HUES6 (cell line): Measurements from ENCODE around the gene NECAB3.
A peak's percentile ranks its signal among the peaks of the same experiment; 100 is the strongest.

Experiments
- H3K27ac ChIP-seq: 2 replicates; pipeline ENCODE4 v1.7.0; 2013; ENCODE audit warnings: low read depth, mild to moderate bottlenecking, low read length, inconsistent platforms
- H3K27me3 ChIP-seq: 2 replicates; pipeline ENCODE4 v1.6.1; 2013; ENCODE audit warnings: low read length; ENCODE audit not compliant: control insufficient read depth, insufficient read depth
- H3K36me3 ChIP-seq: 2 replicates; pipeline ENCODE4 v1.6.1; 2013; ENCODE audit warnings: low read length; ENCODE audit not compliant: control insufficient read depth, insufficient read depth
- H3K4me1 ChIP-seq: 2 replicates; pipeline ENCODE4 v1.6.1; 2013; ENCODE audit warnings: low read length; ENCODE audit not compliant: control insufficient read depth, insufficient read depth
- H3K4me3 ChIP-seq: 2 replicates; pipeline ENCODE4 v1.5.1; 2013; ENCODE audit warnings: low read depth, low read length
- H3K9ac ChIP-seq: one replicate; pipeline ENCODE4 v1.6.1; 2013; ENCODE audit warnings: mild to moderate bottlenecking, low read length
- H3K9me3 ChIP-seq: 2 replicates; pipeline ENCODE4 v1.6.1; 2013; ENCODE audit warnings: low read depth, low read length; ENCODE audit not compliant: control insufficient read depth, insufficient read depth

The NECAB3 gene, protein sequence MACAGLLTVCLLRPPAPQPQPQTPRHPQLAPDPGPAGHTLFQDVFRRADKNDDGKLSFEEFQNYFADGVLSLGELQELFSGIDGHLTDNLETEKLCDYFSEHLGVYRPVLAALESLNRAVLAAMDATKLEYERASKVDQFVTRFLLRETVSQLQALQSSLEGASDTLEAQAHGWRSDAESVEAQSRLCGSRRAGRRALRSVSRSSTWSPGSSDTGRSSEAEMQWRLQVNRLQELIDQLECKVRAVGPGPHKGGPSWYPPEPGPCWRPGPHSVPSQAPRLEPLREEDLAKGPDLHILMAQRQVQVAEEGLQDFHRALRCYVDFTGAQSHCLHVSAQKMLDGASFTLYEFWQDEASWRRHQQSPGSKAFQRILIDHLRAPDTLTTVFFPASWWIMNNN

DNA sequence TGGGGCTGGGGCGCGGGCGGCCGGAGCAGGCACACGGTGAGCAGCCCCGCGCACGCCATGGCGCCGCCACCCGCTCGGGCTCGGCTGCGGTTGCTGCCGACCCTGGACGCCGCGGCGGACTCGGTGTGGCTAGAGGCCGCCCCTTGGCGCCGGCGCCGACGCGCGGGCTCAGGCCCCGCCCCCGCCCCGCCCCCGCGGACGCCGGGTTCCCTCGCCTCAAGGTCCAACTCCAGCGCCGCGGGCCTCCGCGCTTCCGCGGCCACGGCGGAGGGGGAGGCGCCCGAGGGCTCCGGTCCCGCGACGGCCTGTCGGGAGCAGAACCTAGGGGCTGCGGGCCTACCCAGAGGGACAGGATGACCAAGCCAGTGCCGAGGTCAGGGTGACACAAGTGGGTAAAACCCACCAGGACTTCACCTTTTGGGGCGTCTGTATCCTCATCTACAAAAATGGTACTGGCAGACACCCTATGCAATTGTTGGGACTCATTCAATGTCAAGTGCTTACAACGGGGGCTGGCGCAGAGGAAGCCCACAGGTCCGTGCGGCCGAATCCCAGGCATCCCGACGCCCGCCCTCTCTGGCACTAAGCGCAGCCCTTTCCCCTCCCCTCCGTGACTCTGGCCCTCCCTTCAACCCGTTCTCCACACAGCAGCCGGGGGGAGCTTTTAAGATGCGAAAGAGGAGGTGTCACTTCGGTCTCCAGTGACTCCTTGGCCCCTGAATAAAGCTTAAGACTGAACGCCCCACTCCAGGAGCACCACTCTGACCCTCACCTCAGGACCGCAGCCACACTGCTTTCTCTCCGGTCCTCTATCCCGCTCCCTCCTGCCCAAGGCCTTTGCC lies at the start of gene NECAB3:
Gene NECAB3 (minus strand): TSS at position 135 of the 842 bp plus-strand sequence. CDS start 76 bp downstream, at position 59.
- no peaks in the 10 kb centered on the region for H3K27me3 ChIP-seq
- peaks cover 58% of the 10 kb centered on the region for H3K36me3 ChIP-seq
- peak within 1 kb of the TSS; percentile 59; the same call in 1 of the 2 replicates for H3K27ac ChIP-seq
- H3K9me3 ChIP-seq = no peaks in the 10 kb centered on the region
- H3K4me1 ChIP-seq = peaks cover 28% of the 10 kb centered on the region
- H3K9ac ChIP-seq = peak within 1 kb of the TSS; percentile 81
- peak within 1 kb of the TSS; percentile 78 for H3K4me3 ChIP-seq

DNA sequence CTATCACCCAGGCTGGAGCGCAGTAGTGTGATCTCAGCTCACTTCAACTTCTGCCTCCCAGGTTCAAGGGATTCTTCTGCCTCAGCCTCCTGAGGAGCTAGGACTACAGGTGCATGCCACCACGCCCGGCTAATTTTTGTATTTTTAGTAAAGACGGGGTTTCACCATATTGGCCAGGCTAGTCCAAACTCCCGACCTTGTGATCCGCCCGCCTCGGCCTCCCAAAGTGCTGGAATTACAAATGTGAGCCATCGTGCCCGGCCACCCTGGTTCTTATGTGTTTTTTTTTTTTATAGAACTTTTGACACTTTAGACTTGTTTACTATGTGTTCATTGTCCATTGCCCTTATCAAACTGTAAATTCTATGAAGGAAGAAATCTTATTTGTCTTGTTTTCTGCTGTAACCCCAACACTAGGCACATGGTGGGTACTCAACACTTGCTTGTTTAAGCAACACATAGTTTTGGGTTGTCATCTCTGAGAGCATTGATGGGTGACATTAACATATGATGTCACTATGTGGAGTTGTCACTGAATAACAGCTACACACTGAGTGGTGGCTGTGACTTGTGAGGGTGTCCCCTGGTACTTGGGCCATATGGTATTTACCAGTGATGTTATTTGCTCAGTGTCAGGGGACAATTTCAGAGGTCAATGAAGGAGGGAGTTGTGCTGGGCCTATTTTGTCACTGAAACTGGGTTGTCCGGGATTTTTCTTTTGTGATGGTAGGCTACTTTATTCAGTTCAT lies 47.3 kb upstream of the NECAB3 start:
- Histone ChIP-seq H3K27ac (no peak overlapping the region), H3K9me3 (no peaks in the 10 kb centered on the region), H3K27me3 (no peaks in the 10 kb centered on the region), H3K9ac (no peak overlapping the region), H3K4me3 (no peak overlapping the region), H3K4me1 (0 out of 2 replicates have a peak, but pooled peaks cover 3% of the 10 kb centered on the region), H3K36me3 (no peaks in the 10 kb centered on the region)

DNA sequence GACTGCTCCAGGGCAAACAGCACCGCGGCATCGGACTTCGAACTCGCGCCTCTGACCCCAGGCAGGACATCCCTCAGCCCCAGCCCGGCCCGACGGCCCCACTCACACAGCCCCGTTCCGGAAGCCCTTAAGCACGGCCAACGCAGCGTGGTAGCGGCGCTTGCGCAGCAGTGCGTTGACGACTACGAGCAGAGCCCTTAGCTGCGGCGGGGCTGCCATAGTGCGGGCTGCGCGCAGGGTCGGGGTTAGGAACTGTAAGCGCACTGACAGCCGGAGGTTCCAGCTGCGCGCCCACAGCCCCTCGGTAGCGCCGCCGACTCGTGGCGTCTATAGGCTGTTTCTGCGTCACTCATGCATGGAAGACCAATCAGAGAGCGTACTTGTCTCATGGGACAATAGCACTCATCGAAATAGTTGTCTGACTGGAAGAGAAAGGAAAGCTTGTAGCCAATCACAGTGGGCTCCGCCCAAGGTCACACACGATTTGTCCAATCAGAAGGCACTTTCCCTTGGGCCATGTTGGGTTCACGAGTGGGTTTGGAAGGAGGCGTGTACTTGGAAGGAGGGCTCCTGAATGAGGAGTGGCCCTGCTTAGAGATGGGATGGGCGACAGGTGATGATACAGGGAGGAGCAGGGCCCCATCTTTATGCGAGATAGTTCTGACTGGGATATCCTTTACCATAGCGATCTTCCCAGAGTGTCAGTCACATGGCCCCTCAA lies 45.9 kb upstream of the NECAB3 start, which contains the start of gene PXMP4:
Gene PXMP4 (minus strand): TSS at position 322 of the 721 bp plus-strand sequence. CDS start 103 bp downstream, at position 219.
- Histone ChIP-seq H3K27me3 (no peaks in the 10 kb centered on the region), H3K9ac (peak within 1 kb of the TSS; percentile 60), H3K4me3 (peak within 1 kb of the TSS; percentile 68), H3K36me3 (no peaks in the 10 kb centered on the region), H3K4me1 (0 out of 2 replicates have a peak, but pooled peaks cover 3% of the 10 kb centered on the region), H3K9me3 (no peaks in the 10 kb centered on the region), H3K27ac (no peak within 1 kb of the TSS)

DNA sequence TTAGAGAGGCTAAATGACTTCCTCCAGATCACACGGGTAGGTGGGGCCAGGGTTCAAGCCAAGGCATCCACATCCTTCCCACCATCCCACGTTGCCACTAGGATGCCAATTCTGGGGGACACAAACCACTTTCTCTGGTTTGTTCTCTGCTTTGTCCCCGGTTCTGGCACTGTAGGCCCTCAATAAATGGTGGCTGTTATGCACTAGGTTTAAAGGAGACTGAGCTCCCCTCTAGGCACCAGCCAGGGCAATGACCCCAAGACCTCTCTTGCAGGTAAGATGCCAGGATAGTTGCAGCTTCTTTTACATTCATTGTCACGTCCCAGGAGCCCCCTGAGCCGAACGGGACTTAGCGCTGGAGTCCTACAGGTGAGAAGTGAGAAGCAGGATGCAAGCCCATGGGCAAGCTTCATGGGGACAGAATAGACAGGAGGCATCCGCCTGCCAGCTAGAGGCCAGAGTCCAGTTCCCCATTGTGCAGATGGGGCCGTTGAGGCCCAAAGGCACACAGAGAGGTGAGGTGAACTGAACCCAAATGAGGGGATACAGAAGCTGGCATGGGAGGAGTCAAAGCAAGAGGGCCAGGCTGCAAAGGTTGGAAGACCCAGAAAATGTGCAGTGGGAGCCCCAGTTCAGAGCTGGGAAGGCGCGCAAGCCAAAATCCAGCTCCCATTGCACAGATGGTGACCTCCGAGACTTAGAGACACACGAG lies 45.2 kb upstream of the NECAB3 start:
- peak overlapping the region; percentile 68 for H3K4me3 ChIP-seq
- H3K27me3 ChIP-seq = no peaks in the 10 kb centered on the region
- no peaks in the 10 kb centered on the region for H3K36me3 ChIP-seq
- H3K9me3 ChIP-seq = no peaks in the 10 kb centered on the region
- H3K27ac ChIP-seq = no peak overlapping the region
- H3K4me1 ChIP-seq = 0 out of 2 replicates have a peak, but pooled peaks cover 3% of the 10 kb centered on the region
- peak overlapping the region; percentile 60 for H3K9ac ChIP-seq

DNA sequence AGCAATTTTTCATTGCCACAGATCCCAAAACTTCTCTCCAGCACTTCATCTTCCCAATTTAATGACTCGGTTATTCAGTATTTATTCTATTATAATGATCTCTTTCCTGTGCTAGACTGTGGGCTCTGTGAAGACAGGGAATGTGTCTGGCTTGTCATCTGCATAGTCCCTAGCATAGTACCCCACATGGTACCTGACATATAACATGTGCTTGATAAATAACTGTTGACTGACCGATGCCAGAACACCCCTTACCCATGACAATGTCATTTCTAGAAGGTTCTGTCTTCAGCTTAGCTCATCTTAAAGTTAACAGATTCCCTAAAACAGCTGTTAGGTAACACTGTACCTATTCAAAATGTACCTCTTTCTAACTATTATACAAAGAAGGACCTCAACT lies 42.3 kb upstream of the NECAB3 start:
- Histone ChIP-seq H3K9ac (no peak overlapping the region), H3K36me3 (no peaks in the 10 kb centered on the region), H3K9me3 (no peaks in the 10 kb centered on the region), H3K27ac (no peak overlapping the region), H3K27me3 (no peaks in the 10 kb centered on the region), H3K4me1 (0 out of 2 replicates have a peak, but pooled peaks cover 3% of the 10 kb centered on the region), H3K4me3 (no peak overlapping the region)

DNA sequence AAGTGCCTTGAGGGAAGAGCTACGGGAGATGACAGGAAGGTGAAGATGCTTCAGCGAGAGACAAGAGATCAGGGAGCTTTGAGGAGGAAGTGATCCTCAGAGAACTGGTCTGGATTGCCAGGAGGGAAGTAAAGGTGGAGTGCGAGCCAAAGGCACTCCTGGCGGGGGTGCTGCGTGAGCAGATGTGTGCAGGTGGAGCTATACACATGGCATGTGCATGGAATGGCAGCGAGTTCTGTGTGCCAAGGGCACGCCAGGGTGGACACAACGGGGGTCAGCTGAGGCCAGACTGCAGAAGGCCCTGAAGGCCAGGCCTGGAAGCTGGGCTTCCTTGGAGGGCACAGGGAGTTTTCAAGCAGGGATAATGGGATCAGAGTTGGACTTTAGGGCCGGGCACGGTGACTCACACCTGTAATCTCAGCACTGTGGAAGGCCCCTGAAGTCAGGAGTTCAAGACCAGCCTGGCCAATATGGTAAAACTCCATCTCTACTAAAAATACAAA lies 39.7 kb upstream of the NECAB3 start:
- H3K27ac ChIP-seq = no peak overlapping the region
- H3K27me3 ChIP-seq = no peaks in the 10 kb centered on the region
- no peaks in the 10 kb centered on the region for H3K36me3 ChIP-seq
- H3K9ac ChIP-seq = no peak overlapping the region
- H3K4me1 ChIP-seq = peaks cover 12% of the 10 kb centered on the region
- H3K4me3 ChIP-seq = no peak overlapping the region
- no peaks in the 10 kb centered on the region for H3K9me3 ChIP-seq

DNA sequence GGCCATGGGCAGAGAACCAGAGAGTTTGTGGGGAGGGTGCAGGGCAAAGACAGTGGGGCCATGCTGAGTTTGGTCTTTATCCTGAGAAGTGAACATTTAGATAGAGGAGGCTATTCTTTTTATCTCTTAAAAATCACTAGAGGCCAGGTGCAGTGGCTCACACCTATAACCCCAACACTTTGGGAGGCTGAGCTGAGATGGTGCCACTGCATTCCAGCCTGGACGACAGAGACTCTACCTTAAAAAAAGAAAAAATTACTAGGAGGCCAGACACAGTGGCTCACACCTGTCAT lies 37.2 kb upstream of the NECAB3 start:
- Histone ChIP-seq H3K27ac (no peak overlapping the region), H3K4me3 (no peak overlapping the region), H3K4me1 (peaks cover 12% of the 10 kb centered on the region), H3K9me3 (no peaks in the 10 kb centered on the region), H3K27me3 (no peaks in the 10 kb centered on the region), H3K36me3 (0 out of 2 replicates have a peak, but pooled peaks cover 3% of the 10 kb centered on the region), H3K9ac (no peak overlapping the region)

DNA sequence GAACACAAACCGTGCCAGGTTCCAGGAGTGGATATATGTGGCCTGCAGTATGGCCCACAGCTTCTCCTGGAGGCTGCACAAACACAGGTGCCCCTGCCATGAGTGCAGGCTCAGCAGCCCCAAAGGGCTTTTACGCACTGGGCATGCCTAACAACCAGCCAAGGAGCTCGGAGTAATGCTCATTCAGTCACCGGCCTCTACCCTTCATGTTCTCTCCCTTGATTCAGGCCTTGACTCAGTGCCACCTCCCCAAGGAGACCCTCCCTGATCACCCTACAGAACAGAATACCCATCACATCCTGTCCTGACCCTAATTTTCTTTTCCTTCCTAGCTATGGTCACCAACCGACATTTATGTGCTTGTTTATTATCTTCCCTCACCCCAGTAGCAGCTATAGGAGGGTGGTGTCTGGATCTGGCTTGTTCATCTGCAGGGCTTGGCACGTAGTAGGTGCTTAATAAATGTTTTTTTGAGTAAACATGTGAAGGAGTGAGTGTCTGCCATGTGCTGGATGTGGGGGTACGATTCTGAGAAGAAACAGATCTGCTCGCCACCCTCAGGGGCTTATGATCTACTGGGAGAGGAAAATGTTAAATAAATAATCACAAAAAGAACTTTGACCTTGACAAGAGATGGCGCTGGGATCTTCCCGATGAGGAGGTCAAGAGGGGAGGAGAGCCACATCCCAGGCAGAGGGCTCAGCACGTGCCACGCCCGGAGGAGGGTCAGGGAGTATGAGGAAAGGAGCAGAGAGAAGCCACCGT lies 36.6 kb upstream of the NECAB3 start:
- H3K4me1 ChIP-seq = peaks cover 12% of the 10 kb centered on the region

DNA sequence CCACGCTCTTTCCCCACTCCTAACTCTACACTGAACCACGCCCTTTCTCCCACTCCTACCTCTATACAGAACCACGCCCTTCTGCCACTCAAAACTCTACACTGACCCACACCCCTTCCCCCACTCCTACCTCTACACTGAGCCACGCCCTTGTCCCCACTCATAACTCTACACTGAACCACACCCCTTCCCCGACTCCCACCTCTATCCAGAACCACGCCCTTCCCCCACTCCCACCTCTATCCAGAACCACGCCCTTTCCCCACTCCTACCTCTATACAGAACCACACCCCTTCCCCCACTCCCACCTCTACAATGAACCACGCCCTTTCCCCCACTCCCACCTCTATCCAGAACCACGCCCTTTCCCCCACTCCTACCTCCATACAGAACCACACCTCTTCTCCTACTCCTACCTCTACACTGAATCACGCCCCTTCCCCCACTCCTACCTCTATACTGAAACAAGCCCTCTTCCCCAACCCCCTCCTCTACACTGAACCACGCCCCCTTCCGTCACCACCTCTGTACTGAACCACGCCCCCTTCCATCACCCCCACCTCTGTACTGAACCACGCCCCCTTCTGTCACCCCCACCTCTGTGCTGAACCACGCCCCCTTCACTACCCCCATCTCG lies 35.8 kb upstream of the NECAB3 start:
- Histone ChIP-seq H3K4me3 (peak overlapping the region; percentile 26; the same call in 1 of the 2 replicates), H3K9ac (no peak overlapping the region)

More for the DNA sequence above, 36.6 kb upstream of the NECAB3 start:
- Histone ChIP-seq H3K27ac (no peak overlapping the region), H3K9me3 (no peaks in the 10 kb centered on the region), H3K9ac (no peak overlapping the region), H3K4me3 (no peak overlapping the region), H3K36me3 (0 out of 2 replicates have a peak, but pooled peaks cover 3% of the 10 kb centered on the region), H3K27me3 (no peaks in the 10 kb centered on the region)

More for the DNA sequence above, 35.8 kb upstream of the NECAB3 start:
- H3K9me3 ChIP-seq = no peaks in the 10 kb centered on the region
- H3K4me1 ChIP-seq = peaks cover 12% of the 10 kb centered on the region
- H3K27ac ChIP-seq = no peak overlapping the region
- no peaks in the 10 kb centered on the region for H3K27me3 ChIP-seq
- 0 out of 2 replicates have a peak, but pooled peaks cover 3% of the 10 kb centered on the region for H3K36me3 ChIP-seq
